Astrocyte (in vitro differentiated cells and primary cell): Measurements from ENCODE around the gene SUGCT. TPM values are rescaled to one million over a fixed set of nuclear protein-coding genes. Genes with fewer than 3 reads are reported as not detected.
"Not testable (repeated sequence)": the region's sequence is repeated elsewhere in the genome, so short reads cannot be mapped to it uniquely, and the experiment has no call there.

ENCODE experiments used
- DNase-seq: peaks from one replicate; pipeline ENCODE4 v3.0.0-alpha.2; 2010; ENCODE audit warnings: low read depth
- FAIRE-seq: peaks from 2 replicates; lab custom pipeline; 2011; peaks lifted over from hg19 to GRCh38; lab: Jason Lieb, UNC
- H2AFZ ChIP-seq: 2 replicates; pipeline ENCODE4 v1.6.0; 2012; ENCODE audit warnings: low read depth, low read length, inconsistent platforms
- H3K27ac ChIP-seq: 2 replicates; pipeline ENCODE4 v1.5.1; 2011; ENCODE audit warnings: low read depth, low read length, inconsistent platforms
- H3K27me3 ChIP-seq: 2 replicates; pipeline ENCODE4 v1.6.0; 2011; ENCODE audit warnings: low read length, inconsistent platforms; ENCODE audit not compliant: insufficient read depth
- H3K36me3 ChIP-seq: 2 replicates; pipeline ENCODE4 v1.5.1; 2011; ENCODE audit warnings: low read length, inconsistent platforms; ENCODE audit not compliant: insufficient read depth
- H3K4me1 ChIP-seq: 2 replicates; pipeline ENCODE4 v1.5.1; 2011; ENCODE audit warnings: low read length, inconsistent platforms; ENCODE audit not compliant: insufficient read depth
- H3K4me2 ChIP-seq: 2 replicates; pipeline ENCODE4 v1.6.0; 2012; ENCODE audit warnings: low read length, inconsistent platforms
- H3K4me3 ChIP-seq: 2 replicates; pipeline ENCODE4 v1.5.1; 2011; ENCODE audit warnings: low read depth, mild to moderate bottlenecking, low read length, inconsistent platforms; ENCODE audit not compliant: insufficient read depth
- H3K79me2 ChIP-seq: 2 replicates; pipeline ENCODE4 v1.6.0; 2012; ENCODE audit warnings: mild to moderate bottlenecking, low read length, inconsistent platforms; ENCODE audit not compliant: insufficient read depth
- H3K9ac ChIP-seq: 2 replicates; pipeline ENCODE4 v1.6.0; 2012; ENCODE audit warnings: mild to moderate bottlenecking, low read length, inconsistent platforms
- H3K9me3 ChIP-seq: 2 replicates; pipeline ENCODE4 v1.5.1; 2012; ENCODE audit warnings: low read depth, mild to moderate bottlenecking, low read length, inconsistent platforms; ENCODE audit not compliant: insufficient read depth
- H4K20me1 ChIP-seq: 2 replicates; pipeline ENCODE4 v1.6.0; 2012; ENCODE audit warnings: low read length, inconsistent platforms; ENCODE audit not compliant: insufficient read depth
- H3K27ac Mint-ChIP-seq: one replicate; pipeline ENCODE4 v1.8.0; 2021; ENCODE audit warnings: mild to moderate bottlenecking, mixed read lengths; ENCODE audit not compliant: unreplicated experiment
- H3K27me3 Mint-ChIP-seq: one replicate; pipeline ENCODE4 v1.8.0; 2021; ENCODE audit warnings: low read depth, mixed read lengths; ENCODE audit not compliant: unreplicated experiment
- H3K36me3 Mint-ChIP-seq: one replicate; pipeline ENCODE4 v1.8.0; 2021; ENCODE audit warnings: low read depth, mixed read lengths; ENCODE audit not compliant: unreplicated experiment
- H3K4me1 Mint-ChIP-seq: one replicate; pipeline ENCODE4 v1.8.0; 2021; ENCODE audit warnings: low read depth, mixed read lengths; ENCODE audit not compliant: unreplicated experiment
- H3K4me3 Mint-ChIP-seq: one replicate; pipeline ENCODE4 v1.8.0; 2021; ENCODE audit warnings: mild to moderate bottlenecking, moderate library complexity, mixed read lengths; ENCODE audit not compliant: unreplicated experiment
- H3K9me3 Mint-ChIP-seq: one replicate; pipeline ENCODE4 v1.8.0; 2021; ENCODE audit warnings: mild to moderate bottlenecking, mixed read lengths; ENCODE audit not compliant: unreplicated experiment
- EZH2 ChIP-seq: IDR thresholded peaks from 2 replicates; pipeline ENCODE4 v1.6.1; 2012; ENCODE audit warnings: mild to moderate bottlenecking, low read length, inconsistent platforms; ENCODE audit not compliant: insufficient read depth
- total RNA-seq: library from RNA; stranded (reverse); gene quantifications from 2 replicates; pipeline ENCODE4 v1.2.1, GENCODE V29; 2021
- TF ChIP-seq, protein P1 (sequence below): IDR thresholded peaks from 2 replicates; pipeline ENCODE4 v1.5.1; 2011; ENCODE audit warnings: low read depth, mild to moderate bottlenecking, inconsistent platforms, low read length, moderate library complexity; ENCODE audit not compliant: insufficient read depth

The SUGCT gene
- total RNA-seq, 1 donor from 2014 or later = 15.5 TPM

DNA sequence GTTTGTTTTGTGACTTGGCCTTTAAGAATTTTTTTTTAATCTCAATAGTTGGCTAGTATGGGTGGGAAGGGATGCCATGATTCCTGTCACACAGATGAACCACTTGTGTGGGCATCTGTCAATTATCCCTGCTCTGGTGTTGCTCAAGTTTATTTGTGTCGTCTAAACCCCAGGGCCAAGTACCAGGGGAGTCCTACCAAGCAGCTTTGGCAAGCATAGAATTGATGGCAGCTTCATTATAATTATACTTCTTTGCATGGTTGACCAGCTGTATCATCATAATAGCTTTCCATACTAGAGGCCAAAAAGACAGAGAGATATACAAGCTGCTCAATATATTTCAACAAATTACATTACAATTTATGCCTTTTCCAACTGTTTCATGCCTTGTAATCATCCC is 30.4 kb downstream of the SUGCT start:
- Histone ChIP-seq H3K36me3 (no peaks in the 10 kb centered on the region), H3K4me2 (no peak overlapping the region), H3K9ac (no peak overlapping the region), H3K9me3 (no peaks in the 10 kb centered on the region), H3K4me3 (no peak overlapping the region), H3K27ac (no peak overlapping the region), H3K79me2 (no peaks in the 10 kb centered on the region), H2AFZ (no peak overlapping the region), H3K27me3 (no peaks in the 10 kb centered on the region), H3K4me1 (no peaks in the 10 kb centered on the region), H4K20me1 (no peaks in the 10 kb centered on the region)
- no peak overlapping the region for H3K4me3 Mint-ChIP-seq
- H3K9me3 Mint-ChIP-seq = no peaks in the 10 kb centered on the region
- no peak overlapping the region for H3K27ac Mint-ChIP-seq
- H3K27me3 Mint-ChIP-seq = peaks cover 4% of the 10 kb centered on the region
- H3K4me1 Mint-ChIP-seq = peaks cover 4% of the 10 kb centered on the region
- TF ChIP-seq EZH2 = no peak
- TF ChIP-seq, protein P1, sequence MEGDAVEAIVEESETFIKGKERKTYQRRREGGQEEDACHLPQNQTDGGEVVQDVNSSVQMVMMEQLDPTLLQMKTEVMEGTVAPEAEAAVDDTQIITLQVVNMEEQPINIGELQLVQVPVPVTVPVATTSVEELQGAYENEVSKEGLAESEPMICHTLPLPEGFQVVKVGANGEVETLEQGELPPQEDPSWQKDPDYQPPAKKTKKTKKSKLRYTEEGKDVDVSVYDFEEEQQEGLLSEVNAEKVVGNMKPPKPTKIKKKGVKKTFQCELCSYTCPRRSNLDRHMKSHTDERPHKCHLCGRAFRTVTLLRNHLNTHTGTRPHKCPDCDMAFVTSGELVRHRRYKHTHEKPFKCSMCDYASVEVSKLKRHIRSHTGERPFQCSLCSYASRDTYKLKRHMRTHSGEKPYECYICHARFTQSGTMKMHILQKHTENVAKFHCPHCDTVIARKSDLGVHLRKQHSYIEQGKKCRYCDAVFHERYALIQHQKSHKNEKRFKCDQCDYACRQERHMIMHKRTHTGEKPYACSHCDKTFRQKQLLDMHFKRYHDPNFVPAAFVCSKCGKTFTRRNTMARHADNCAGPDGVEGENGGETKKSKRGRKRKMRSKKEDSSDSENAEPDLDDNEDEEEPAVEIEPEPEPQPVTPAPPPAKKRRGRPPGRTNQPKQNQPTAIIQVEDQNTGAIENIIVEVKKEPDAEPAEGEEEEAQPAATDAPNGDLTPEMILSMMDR = no peak
- FAIRE-seq = no peak
- H3K36me3 Mint-ChIP-seq = peaks cover 6% of the 10 kb centered on the region
- no peak for DNase-seq

DNA sequence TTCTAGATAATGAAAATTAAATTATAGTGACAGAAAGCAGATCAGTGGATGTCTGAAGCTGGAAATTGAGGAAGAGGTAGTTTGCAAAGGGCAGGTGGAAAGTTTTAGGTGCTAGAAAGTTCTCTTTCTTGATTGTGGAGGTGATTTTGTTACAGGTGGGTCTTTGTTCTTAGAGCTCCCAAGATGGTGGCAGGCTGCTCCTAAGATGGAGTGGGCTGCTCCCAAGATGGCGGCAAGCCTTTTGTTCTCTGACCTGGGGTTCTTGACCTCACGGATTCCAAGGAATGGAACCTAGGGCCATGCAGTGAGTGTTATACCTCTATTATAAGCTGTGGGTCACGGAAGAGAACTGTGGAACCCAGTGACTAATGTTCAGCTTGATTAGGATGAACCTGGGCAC is 32.5 kb downstream of the SUGCT start:
- H3K36me3 Mint-ChIP-seq = peaks cover 8% of the 10 kb centered on the region
- no peak overlapping the region for H3K27ac Mint-ChIP-seq
- Histone ChIP-seq H3K4me1 (no peaks in the 10 kb centered on the region), H3K4me2 (no peak overlapping the region), H3K9me3 (no peaks in the 10 kb centered on the region), H4K20me1 (no peaks in the 10 kb centered on the region), H3K9ac (no peak overlapping the region), H3K27ac (no peak overlapping the region), H3K27me3 (no peaks in the 10 kb centered on the region), H3K4me3 (no peak overlapping the region), H3K79me2 (no peaks in the 10 kb centered on the region), H3K36me3 (no peaks in the 10 kb centered on the region), H2AFZ (no peak overlapping the region)
- no peaks in the 10 kb centered on the region for H3K9me3 Mint-ChIP-seq
- H3K27me3 Mint-ChIP-seq = peaks cover 4% of the 10 kb centered on the region
- DNase-seq = no peak
- H3K4me1 Mint-ChIP-seq = peaks cover 4% of the 10 kb centered on the region
- TF ChIP-seq, protein P1 = no peak
- TF ChIP-seq EZH2 = no peak
- no peak overlapping the region for H3K4me3 Mint-ChIP-seq
- no peak for FAIRE-seq

DNA sequence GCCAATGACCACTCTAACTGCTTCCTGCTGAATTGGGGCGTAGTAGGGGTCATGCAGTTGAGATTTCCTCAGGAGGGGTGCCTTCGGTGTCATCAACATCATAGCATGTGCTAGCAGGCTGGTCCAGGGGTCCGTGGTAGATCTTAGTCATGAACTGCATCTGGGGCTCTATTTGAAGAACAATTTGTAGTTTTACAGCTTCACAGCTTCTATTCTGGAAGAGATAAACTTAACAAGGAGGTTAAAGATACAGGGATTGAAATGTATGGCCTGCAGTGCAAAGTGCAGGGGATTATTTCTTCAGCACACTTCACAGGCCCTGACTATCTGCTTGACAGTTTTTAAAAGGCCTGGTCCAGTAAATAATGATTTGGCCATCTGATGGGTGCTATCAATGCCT is 33.5 kb downstream of the SUGCT start:
- not testable (repeated sequence) for DNase-seq, FAIRE-seq, H3K9ac ChIP-seq, H3K36me3 Mint-ChIP-seq, H3K9me3 ChIP-seq, H3K79me2 ChIP-seq, H3K4me1 Mint-ChIP-seq, H3K4me3 Mint-ChIP-seq, H3K4me2 ChIP-seq, H4K20me1 ChIP-seq, H3K9me3 Mint-ChIP-seq, H3K4me1 ChIP-seq, H3K27me3 ChIP-seq, H3K27ac Mint-ChIP-seq, H3K27me3 Mint-ChIP-seq, H2AFZ ChIP-seq, H3K36me3 ChIP-seq, H3K4me3 ChIP-seq, H3K27ac ChIP-seq

DNA sequence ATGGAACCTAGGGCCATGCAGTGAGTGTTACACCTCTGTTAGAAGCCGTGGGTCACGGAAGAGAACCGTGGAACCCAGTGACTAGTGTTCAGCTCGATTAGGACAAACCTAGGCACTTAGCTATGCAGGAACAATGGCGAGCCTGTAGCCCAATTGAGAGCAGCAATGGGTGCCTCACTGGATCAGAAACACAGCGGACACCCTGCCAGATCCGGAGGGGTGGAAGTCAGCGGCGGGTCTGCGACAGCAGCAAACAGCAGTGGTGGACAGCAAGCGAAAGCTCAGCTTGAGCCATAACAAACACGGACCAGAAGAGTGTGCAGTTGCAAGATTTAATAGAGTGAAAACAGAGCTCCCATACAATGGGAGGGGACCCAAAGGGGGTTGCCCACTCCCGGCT is 38.3 kb downstream of the SUGCT start:
- not testable (repeated sequence) for H3K9me3 Mint-ChIP-seq, H3K4me1 Mint-ChIP-seq, H2AFZ ChIP-seq, H3K4me3 ChIP-seq, DNase-seq, H3K9ac ChIP-seq, H3K4me3 Mint-ChIP-seq, H3K36me3 ChIP-seq, H3K36me3 Mint-ChIP-seq, H3K4me1 ChIP-seq, H4K20me1 ChIP-seq, H3K27ac Mint-ChIP-seq, FAIRE-seq, H3K79me2 ChIP-seq, H3K4me2 ChIP-seq, H3K27me3 ChIP-seq, H3K27ac ChIP-seq, H3K27me3 Mint-ChIP-seq, H3K9me3 ChIP-seq

DNA sequence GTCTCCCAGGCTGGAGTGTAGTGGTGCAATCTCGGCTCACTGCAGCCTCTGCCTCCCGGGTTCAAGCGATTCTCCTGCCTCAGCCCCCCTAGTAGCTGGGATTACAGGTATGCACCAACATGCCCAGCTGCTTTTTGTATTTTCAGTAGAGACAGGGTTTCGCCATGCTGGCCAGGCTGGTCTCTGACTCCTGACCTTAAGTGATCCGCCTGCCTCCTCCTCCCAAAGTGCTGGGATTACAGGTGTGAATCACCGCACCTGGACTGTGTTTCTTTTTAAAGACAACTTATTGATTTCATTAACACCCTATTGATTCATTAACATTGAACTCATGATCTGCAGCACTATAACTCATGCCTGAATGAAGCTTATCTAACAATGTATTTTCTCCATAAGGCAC is 40.5 kb downstream of the SUGCT start:
- not testable (repeated sequence) for H3K36me3 ChIP-seq, DNase-seq, H3K4me3 ChIP-seq, H3K27me3 ChIP-seq, H3K4me2 ChIP-seq, H3K4me3 Mint-ChIP-seq, H3K36me3 Mint-ChIP-seq, H4K20me1 ChIP-seq, H3K79me2 ChIP-seq, H3K9ac ChIP-seq, H3K4me1 Mint-ChIP-seq, H3K9me3 ChIP-seq, FAIRE-seq, H3K27ac ChIP-seq, H2AFZ ChIP-seq, H3K27ac Mint-ChIP-seq, H3K4me1 ChIP-seq, H3K9me3 Mint-ChIP-seq, H3K27me3 Mint-ChIP-seq
